Measurements from ENCODE around the gene SMC1B. TPM values are rescaled to one million over a fixed set of nuclear protein-coding genes. Genes with fewer than 3 reads are reported as not detected.
"Not testable (repeated sequence)": the region's sequence is repeated elsewhere in the genome, so short reads cannot be mapped to it uniquely, and the experiment has no call there.

SMC1B gene
- total and polyA plus RNA-seq, 4 donors, result 0.02 to 0.05 TPM; not detected in 2

DNA sequence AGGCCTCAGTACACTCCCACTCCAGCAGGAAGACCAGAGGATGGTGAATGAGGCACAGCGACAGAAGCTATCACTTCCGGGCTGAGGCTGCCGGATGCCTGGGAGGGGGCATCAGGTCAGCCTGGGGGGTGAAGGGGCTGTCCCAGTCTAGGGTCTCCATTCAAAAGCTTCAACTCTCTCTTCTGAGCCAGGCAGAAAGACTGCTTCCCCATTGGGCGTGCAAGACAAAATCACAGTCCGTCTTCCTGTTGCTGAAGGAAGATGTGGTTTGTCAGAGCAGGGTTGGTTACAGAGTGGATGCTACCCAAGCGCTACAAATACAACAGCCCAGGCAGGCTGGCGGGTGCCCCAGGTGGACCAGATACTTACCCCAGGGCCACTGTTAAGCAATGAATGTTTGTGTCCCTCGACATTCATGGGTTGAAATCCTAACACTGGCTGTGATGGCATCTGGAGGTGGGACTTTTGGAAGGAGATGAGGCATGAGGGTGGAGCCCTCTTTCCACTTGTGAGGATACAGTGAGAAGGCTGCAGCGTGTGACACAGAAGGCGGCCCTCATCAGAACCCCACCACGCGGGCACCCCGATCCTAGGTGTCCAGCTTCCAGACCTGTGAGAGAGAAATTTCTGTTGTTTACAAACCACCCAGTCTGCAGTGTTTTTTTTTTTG, 116.6 kb downstream of the SMC1B start:
- H3K27ac ChIP-seq (ENCODE audit: low read depth in 1 of 2, low read length in 2 of 2), result no peak overlapping the region
- no peaks in the 10 kb centered on the region for H3K27me3 ChIP-seq (ENCODE audit: control insufficient read depth in 4 of 4, insufficient read depth in 4 of 4, low read length in 3 of 4)
- WGBS, result 70% methylated on average over 13 of the region's 13 CpGs
- TF ChIP-seq EGR1 (IDR thresholded peaks at IDR 0.05; ENCODE audit: low read depth in 2 of 2) (no peak), HNF4A (conservative IDR thresholded peaks at IDR 0.05) (no peak)
- H3K4me1 ChIP-seq (ENCODE audit: control insufficient read depth in 4 of 4, insufficient read depth in 4 of 4, low read length in 3 of 4), result no peaks in the 10 kb centered on the region
- H3K9me3 ChIP-seq (ENCODE audit: control insufficient read depth in 4 of 4, low read length in 3 of 4), result no peaks in the 10 kb centered on the region
- H3K36me3 ChIP-seq (ENCODE audit: control insufficient read depth in 4 of 4, insufficient read depth in 3 of 4, low read depth in 1 of 4, low read length in 3 of 4), result no peaks in the 10 kb centered on the region
- H3K9ac ChIP-seq (ENCODE audit: low read depth in 1 of 2, low read length in 2 of 2), result no peak overlapping the region
- DNase-seq (ENCODE audit: low spot score), result no peak
- no peak overlapping the region for H3K4me3 ChIP-seq (ENCODE audit: low read depth in 1 of 3, low read length in 3 of 3)

DNA sequence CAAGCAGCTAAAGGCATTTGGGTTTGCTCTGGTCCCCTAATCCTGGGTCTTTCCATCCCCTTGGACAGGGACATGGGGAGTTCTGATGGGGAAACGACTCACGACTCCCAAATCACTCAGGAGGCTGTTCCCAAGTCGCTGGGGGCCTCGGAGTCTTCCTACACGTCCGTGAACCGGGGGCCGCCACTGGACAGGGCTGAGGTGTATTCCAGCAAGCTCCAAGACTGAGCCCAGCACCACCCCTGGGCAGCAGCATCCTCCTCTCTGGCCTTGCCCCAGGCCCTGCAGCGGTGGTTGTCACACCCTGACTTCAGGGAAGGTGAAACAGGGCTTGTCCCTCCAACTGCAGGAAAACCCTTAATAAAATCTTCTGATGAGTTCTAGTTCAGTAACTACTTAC, 117.9 kb downstream of the SMC1B start:
- Histone ChIP-seq H3K4me1 (ENCODE audit: control insufficient read depth in 4 of 4, insufficient read depth in 4 of 4, low read length in 3 of 4) (no peaks in the 10 kb centered on the region), H3K27ac (ENCODE audit: low read depth in 1 of 2, low read length in 2 of 2) (no peak overlapping the region), H3K27me3 (ENCODE audit: control insufficient read depth in 4 of 4, insufficient read depth in 4 of 4, low read length in 3 of 4) (no peaks in the 10 kb centered on the region), H3K9me3 (ENCODE audit: control insufficient read depth in 4 of 4, low read length in 3 of 4) (no peaks in the 10 kb centered on the region), H3K4me3 (ENCODE audit: low read depth in 1 of 3, low read length in 3 of 3) (no peak overlapping the region), H3K36me3 (ENCODE audit: control insufficient read depth in 4 of 4, insufficient read depth in 3 of 4, low read depth in 1 of 4, low read length in 3 of 4) (no peaks in the 10 kb centered on the region), H3K9ac (ENCODE audit: low read depth in 1 of 2, low read length in 2 of 2) (no peak overlapping the region)
- 89% methylated on average over 9 of the region's 9 CpGs for WGBS
- DNase-seq (ENCODE audit: low spot score), result no peak
- TF ChIP-seq RXRA (IDR thresholded peaks at IDR 0.05) (no peak), SP1 (IDR thresholded peaks at IDR 0.05) (no peak), NR2F2 (IDR thresholded peaks at IDR 0.05) (no peak), FOXA1 (IDR thresholded peaks at IDR 0.05) (no peak), EGR1 (IDR thresholded peaks at IDR 0.05; ENCODE audit: low read depth in 2 of 2) (no peak), YY1 (IDR thresholded peaks at IDR 0.05) (no peak), GABPA (IDR thresholded peaks at IDR 0.05 in 1 of 2, conservative IDR thresholded peaks at IDR 0.05 in 1 of 2) (no peak), HNF4G (IDR thresholded peaks at IDR 0.05) (no peak), TAF1 (conservative IDR thresholded peaks at IDR 0.05) (no peak), JUND (IDR thresholded peaks at IDR 0.05) (no peak)
- TF ChIP-seq, protein P1, sequence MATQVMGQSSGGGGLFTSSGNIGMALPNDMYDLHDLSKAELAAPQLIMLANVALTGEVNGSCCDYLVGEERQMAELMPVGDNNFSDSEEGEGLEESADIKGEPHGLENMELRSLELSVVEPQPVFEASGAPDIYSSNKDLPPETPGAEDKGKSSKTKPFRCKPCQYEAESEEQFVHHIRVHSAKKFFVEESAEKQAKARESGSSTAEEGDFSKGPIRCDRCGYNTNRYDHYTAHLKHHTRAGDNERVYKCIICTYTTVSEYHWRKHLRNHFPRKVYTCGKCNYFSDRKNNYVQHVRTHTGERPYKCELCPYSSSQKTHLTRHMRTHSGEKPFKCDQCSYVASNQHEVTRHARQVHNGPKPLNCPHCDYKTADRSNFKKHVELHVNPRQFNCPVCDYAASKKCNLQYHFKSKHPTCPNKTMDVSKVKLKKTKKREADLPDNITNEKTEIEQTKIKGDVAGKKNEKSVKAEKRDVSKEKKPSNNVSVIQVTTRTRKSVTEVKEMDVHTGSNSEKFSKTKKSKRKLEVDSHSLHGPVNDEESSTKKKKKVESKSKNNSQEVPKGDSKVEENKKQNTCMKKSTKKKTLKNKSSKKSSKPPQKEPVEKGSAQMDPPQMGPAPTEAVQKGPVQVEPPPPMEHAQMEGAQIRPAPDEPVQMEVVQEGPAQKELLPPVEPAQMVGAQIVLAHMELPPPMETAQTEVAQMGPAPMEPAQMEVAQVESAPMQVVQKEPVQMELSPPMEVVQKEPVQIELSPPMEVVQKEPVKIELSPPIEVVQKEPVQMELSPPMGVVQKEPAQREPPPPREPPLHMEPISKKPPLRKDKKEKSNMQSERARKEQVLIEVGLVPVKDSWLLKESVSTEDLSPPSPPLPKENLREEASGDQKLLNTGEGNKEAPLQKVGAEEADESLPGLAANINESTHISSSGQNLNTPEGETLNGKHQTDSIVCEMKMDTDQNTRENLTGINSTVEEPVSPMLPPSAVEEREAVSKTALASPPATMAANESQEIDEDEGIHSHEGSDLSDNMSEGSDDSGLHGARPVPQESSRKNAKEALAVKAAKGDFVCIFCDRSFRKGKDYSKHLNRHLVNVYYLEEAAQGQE (IDR thresholded peaks at IDR 0.05), result no peak
- TF ChIP-seq, protein P2, sequence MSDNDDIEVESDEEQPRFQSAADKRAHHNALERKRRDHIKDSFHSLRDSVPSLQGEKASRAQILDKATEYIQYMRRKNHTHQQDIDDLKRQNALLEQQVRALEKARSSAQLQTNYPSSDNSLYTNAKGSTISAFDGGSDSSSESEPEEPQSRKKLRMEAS (IDR thresholded peaks at IDR 0.05), result no peak
- TF ChIP-seq, protein P3, sequence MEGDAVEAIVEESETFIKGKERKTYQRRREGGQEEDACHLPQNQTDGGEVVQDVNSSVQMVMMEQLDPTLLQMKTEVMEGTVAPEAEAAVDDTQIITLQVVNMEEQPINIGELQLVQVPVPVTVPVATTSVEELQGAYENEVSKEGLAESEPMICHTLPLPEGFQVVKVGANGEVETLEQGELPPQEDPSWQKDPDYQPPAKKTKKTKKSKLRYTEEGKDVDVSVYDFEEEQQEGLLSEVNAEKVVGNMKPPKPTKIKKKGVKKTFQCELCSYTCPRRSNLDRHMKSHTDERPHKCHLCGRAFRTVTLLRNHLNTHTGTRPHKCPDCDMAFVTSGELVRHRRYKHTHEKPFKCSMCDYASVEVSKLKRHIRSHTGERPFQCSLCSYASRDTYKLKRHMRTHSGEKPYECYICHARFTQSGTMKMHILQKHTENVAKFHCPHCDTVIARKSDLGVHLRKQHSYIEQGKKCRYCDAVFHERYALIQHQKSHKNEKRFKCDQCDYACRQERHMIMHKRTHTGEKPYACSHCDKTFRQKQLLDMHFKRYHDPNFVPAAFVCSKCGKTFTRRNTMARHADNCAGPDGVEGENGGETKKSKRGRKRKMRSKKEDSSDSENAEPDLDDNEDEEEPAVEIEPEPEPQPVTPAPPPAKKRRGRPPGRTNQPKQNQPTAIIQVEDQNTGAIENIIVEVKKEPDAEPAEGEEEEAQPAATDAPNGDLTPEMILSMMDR (IDR thresholded peaks at IDR 0.05; ENCODE audit: low read depth, low read length, missing input control), result no peak
- TF ChIP-seq, protein P4, sequence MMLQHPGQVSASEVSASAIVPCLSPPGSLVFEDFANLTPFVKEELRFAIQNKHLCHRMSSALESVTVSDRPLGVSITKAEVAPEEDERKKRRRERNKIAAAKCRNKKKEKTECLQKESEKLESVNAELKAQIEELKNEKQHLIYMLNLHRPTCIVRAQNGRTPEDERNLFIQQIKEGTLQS (IDR thresholded peaks at IDR 0.05), result no peak

DNA sequence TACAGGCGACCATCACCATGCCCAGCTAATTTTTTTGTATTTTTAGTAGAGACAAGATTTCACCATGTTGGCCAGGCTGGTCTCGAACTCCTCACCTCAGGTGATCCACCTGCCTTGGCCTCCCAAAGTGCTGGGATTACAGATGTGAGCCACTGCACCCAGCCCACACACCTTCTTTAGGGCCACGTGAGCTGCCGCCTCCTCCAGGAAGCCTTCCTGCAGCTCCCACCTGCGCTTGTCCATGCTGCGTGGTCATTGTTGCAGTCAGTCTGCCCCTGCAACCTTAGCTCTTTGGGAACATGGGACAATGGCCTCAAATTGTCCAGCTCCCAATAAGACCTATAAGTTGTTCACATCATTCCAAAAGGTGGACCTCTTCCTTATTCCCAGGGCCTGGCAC, 118.4 kb downstream of the SMC1B start:
- H3K27me3 ChIP-seq (ENCODE audit: control insufficient read depth in 4 of 4, insufficient read depth in 4 of 4, low read length in 3 of 4); H3K27ac ChIP-seq (ENCODE audit: low read depth in 1 of 2, low read length in 2 of 2); DNase-seq (ENCODE audit: low spot score); H3K36me3 ChIP-seq (ENCODE audit: control insufficient read depth in 4 of 4, insufficient read depth in 3 of 4, low read depth in 1 of 4, low read length in 3 of 4); H3K4me1 ChIP-seq (ENCODE audit: control insufficient read depth in 4 of 4, insufficient read depth in 4 of 4, low read length in 3 of 4); H3K9ac ChIP-seq (ENCODE audit: low read depth in 1 of 2, low read length in 2 of 2); H3K9me3 ChIP-seq (ENCODE audit: control insufficient read depth in 4 of 4, low read length in 3 of 4); H3K4me3 ChIP-seq (ENCODE audit: low read depth in 1 of 3, low read length in 3 of 3): not testable (repeated sequence)
- 94% methylated on average over 6 of the region's 6 CpGs for WGBS
